ENCODE measurements around the gene SNX3. TPM values are rescaled to one million over a fixed set of nuclear protein-coding genes. Genes with fewer than 3 reads are reported as not detected.

Gene SNX3
- total and polyA plus RNA-seq, 9 donors = 140 to 437 (median 180) TPM

- 24 to 29% (median 25%) methylated on average over 31 of the region's 31 CpGs for WGBS, 3 donors
- intact Hi-C loops (cut with DNase I) = no loop called here
- H3K27ac ChIP-seq = no peak overlapping the region
Observed at GRCh38 chr6:108170332-108171290, 90.2 kb downstream of the SNX3 start.

GRCh38 chr6:108169464-108170331, 91.1 kb downstream of the SNX3 start:
- TF ChIP-seq POLR2A (IDR thresholded peaks at IDR 0.05) (no peak), CTCF (IDR thresholded peaks at IDR 0.05) (no peak), EP300 (IDR thresholded peaks at IDR 0.05) (no peak)
- no peak overlapping the region for H3K4me3 ChIP-seq
- peaks cover 3% of the 10 kb centered on the region for H3K27me3 ChIP-seq
- no peak overlapping the region for H3K27ac ChIP-seq
- H3K9me3 ChIP-seq = peaks cover 0 to 3% of the 10 kb centered on the region in 2 donors
- peaks cover 13% of the 10 kb centered on the region for H3K4me1 ChIP-seq (ENCODE audit: insufficient read depth)
- intact Hi-C loops (cut with DNase I) = no loop called here
- H3K36me3 ChIP-seq = no peaks in the 10 kb centered on the region
- no peak for DNase-seq
- WGBS, 3 donors = 7 to 12% (median 8%) methylated on average over 42 to 55 of the region's 55 CpGs

More at GRCh38 chr6:108170332-108171290, 90.2 kb downstream of the SNX3 start:
- Histone ChIP-seq H3K9me3 (peaks cover 0 to 3% of the 10 kb centered on the region in 2 donors), H3K4me3 (no peak overlapping the region), H3K27me3 (peaks cover 3% of the 10 kb centered on the region), H3K4me1 (ENCODE audit: insufficient read depth) (peaks cover 8% of the 10 kb centered on the region), H3K36me3 (no peaks in the 10 kb centered on the region)
- TF ChIP-seq EP300 (IDR thresholded peaks at IDR 0.05) (no peak), CTCF (IDR thresholded peaks at IDR 0.05) (no peak), POLR2A (IDR thresholded peaks at IDR 0.05) (no peak)
- no peak for DNase-seq

DNA sequence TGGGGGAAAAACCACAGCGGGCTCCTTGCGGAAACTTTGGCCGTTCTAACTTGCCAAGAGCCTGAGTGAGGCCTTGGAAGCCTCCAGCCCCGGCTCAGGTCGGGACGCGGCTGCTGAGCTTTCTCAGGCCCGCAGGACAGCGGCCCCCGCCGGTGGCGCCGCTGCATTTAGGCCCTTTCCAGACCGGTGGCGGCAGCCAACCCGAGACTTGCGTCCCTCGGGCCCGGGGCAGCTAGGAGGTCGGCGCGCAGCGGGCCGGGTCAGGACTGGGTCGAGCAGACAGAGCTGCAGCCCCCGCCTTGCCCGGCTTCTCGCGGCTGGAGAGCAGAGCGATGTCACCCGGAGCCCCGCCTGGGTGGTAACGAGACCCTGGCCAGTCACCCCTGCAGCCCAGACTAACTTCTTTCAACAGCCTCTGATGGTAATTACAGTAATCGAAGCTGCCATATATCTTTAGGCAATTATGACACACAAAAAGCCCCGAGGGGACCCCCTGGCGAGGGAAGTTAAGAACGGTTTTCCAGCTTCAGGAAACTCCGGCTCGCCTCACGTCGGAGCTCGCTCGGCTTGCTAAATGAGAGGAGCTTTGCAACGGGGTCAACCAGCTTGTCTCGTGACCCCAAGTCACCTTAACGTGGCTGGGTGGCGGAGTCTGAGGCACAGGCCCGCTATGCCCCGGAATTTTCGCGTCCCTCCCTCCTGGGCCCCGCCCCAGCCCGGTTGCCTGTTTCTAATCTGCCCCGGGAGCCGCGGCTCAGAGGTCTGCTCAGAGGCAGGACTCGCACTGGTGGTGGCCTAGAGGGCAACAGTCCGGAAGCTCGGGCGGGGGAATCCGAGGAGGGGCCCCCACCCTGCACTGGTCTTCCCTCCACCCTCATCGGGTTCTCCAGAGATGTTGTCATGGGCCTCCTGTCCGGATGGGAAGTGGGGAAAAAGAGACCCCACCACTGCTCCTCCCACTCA, 92.1 kb downstream of the SNX3 start:
- DNase-seq = no peak
- H3K27me3 ChIP-seq = peaks cover 3% of the 10 kb centered on the region
- no peak for TF ChIP-seq POLR2A (IDR thresholded peaks at IDR 0.05)
- TF ChIP-seq CTCF (IDR thresholded peaks at IDR 0.05) = no peak
- TF ChIP-seq EP300 (IDR thresholded peaks at IDR 0.05) = no peak
- WGBS, 3 donors = 5 to 6% (median 5%) methylated on average over 38 to 63 of the region's 63 CpGs
- no peak overlapping the region for H3K27ac ChIP-seq
- no peaks in the 10 kb centered on the region for H3K36me3 ChIP-seq
- peaks cover 14% of the 10 kb centered on the region for H3K4me1 ChIP-seq (ENCODE audit: insufficient read depth)
- intact Hi-C loops (cut with DNase I) = no loop called here
- peak overlapping the region; percentile 18 for H3K4me3 ChIP-seq
- H3K9me3 ChIP-seq = no peaks in the 10 kb centered on the region
